Left lung (tissue), 10 donors: ENCODE data around the gene PLB1. TPM values are rescaled to one million over a fixed set of nuclear protein-coding genes. Genes with fewer than 3 reads are reported as not detected.

Experiments
- ATAC-seq: fragments of 200-7000 bp; cut with Tn5 transposase; one replicate; pipeline ENCODE4 v1.9.1; 2020; ENCODE audit warnings: moderate library complexity
- DNase-seq, 4 donors: peaks; one replicate each; pipeline ENCODE4 v3.0.0-alpha.2; 2013 to 2020
- H3K27ac ChIP-seq, 2 donors: fragments of 200-600 bp; sonication (generic) in 1 of 2; one replicate each; pipeline versions ENCODE4 v1.5.0 to v1.8.0; 2020 to 2021
- H3K27me3 ChIP-seq, 2 donors: fragments of 200-600 bp; sonication (generic) in 1 of 2; one replicate each; pipeline versions ENCODE4 v1.5.0 to v1.8.0; 2020 to 2021
- H3K36me3 ChIP-seq, 2 donors: fragments of 200-600 bp; sonication (generic) in 1 of 2; one replicate each; pipeline versions ENCODE4 v1.5.0 to v1.8.0; 2020 to 2021
- H3K4me1 ChIP-seq, 2 donors: fragments of 200-600 bp; one replicate each; pipeline ENCODE4 v1.8.0; 2021
- H3K4me3 ChIP-seq, 2 donors: fragments of 200-600 bp; sonication (generic) in 1 of 2; one replicate each; pipeline versions ENCODE4 v1.5.0 to v1.8.0; 2020 to 2021; ENCODE audit warnings: mild to moderate bottlenecking in 1 of 2
- H3K9me3 ChIP-seq, 2 donors: fragments of 200-600 bp; sonication (generic) in 1 of 2; one replicate each; pipeline versions ENCODE4 v1.5.0 to v1.8.0; 2020 to 2021
- CTCF ChIP-seq, 2 donors: fragments of 200-600 bp; sonication (generic) in 1 of 2; IDR thresholded peaks; one replicate each; pipeline versions ENCODE4 v1.5.0 to v1.8.0; 2021; ENCODE audit warnings: antibody characterized with exemption in 2 of 2
- intact Hi-C, 2 donors: fragments of 100-400 bp; cut with DNase I; formaldehyde crosslinking; loops; one replicate each; pipeline versions ENCODE4 v1.11.2 to v1.14.2; 2022
- polyA plus RNA-seq, 6 donors: library from polyadenylated mRNA; unstranded; fragments of 120-200 nt; gene quantifications; one replicate each; pipeline ENCODE4 v1.2.1, GENCODE V29; 2013; ENCODE audit not compliant: insufficient read length in 6 of 6
- total RNA-seq, 2 donors: library from RNA; stranded (reverse); fragmentation: NEBNext Ultra II Directional; extraction: Animal tissue kit (Norgen Biotek cat#: 25700); gene quantifications; one replicate each; pipeline ENCODE4 v1.2.1, GENCODE V29; 2021
- donor health status: DM: no; HTN: yes; CAD: no.
- donor health status: DM: no; HTN: no; CAD: no.

The PLB1 gene
- total and polyA plus RNA-seq, 8 donors = 0.94 to 6.8 (median 1.9) TPM

GRCh38 chr2:28522481-28522880 lies 26.6 kb downstream of the PLB1 start:
- ATAC-seq (no peak), DNase-seq (no peak)
- TF ChIP-seq CTCF (IDR thresholded peaks at IDR 0.05) = no peak
- Histone ChIP-seq H3K36me3 (no peaks in the 10 kb centered on the region), H3K27me3 (peaks cover 0 to 68% of the 10 kb centered on the region in 2 donors), H3K27ac (no peak overlapping the region), H3K9me3 (no peaks in the 10 kb centered on the region), H3K4me1 (no peaks in the 10 kb centered on the region), H3K4me3 (no peak overlapping the region)
- intact Hi-C loops = no loop called here

GRCh38 chr2:28523902-28524301 lies 28.0 kb downstream of the PLB1 start:
- H3K4me3 ChIP-seq = no peak overlapping the region
- H3K36me3 ChIP-seq = no peaks in the 10 kb centered on the region
- H3K4me1 ChIP-seq = no peaks in the 10 kb centered on the region
- peaks cover 0 to 53% of the 10 kb centered on the region in 2 donors for H3K27me3 ChIP-seq
- intact Hi-C loops = no loop called here
- H3K27ac ChIP-seq = no peak overlapping the region
- ATAC-seq = no peak
- H3K9me3 ChIP-seq = no peaks in the 10 kb centered on the region
- TF ChIP-seq CTCF (IDR thresholded peaks at IDR 0.05) = no peak
- DNase-seq = no peak

- TF ChIP-seq CTCF (IDR thresholded peaks at IDR 0.05) = no peak
- no peak overlapping the region for H3K27ac ChIP-seq
- ATAC-seq (no peak), DNase-seq (no peak)
- H3K9me3 ChIP-seq = no peaks in the 10 kb centered on the region
- intact Hi-C loops = no loop called here
- no peak overlapping the region for H3K4me3 ChIP-seq
- H3K27me3 ChIP-seq = peaks cover 0 to 45% of the 10 kb centered on the region in 2 donors
- no peaks in the 10 kb centered on the region for H3K4me1 ChIP-seq
- H3K36me3 ChIP-seq = no peaks in the 10 kb centered on the region
Observed at GRCh38 chr2:28525481-28525880, 29.6 kb downstream of the PLB1 start.

- no peaks in the 10 kb centered on the region for H3K4me1 ChIP-seq
- ATAC-seq (no peak), DNase-seq (no peak)
- no peak overlapping the region for H3K27ac ChIP-seq
- H3K9me3 ChIP-seq = no peaks in the 10 kb centered on the region
- TF ChIP-seq CTCF (IDR thresholded peaks at IDR 0.05) = no peak
- intact Hi-C loops = no loop called here
- peaks cover 0 to 39% of the 10 kb centered on the region in 2 donors for H3K27me3 ChIP-seq
- no peak overlapping the region for H3K4me3 ChIP-seq
- no peaks in the 10 kb centered on the region for H3K36me3 ChIP-seq
Observed at GRCh38 chr2:28526527-28527132, 30.8 kb downstream of the PLB1 start.

GRCh38 chr2:28527196-28527595 lies 31.3 kb downstream of the PLB1 start:
- H3K4me1 ChIP-seq = no peaks in the 10 kb centered on the region
- no peak for DNase-seq
- no peak overlapping the region for H3K27ac ChIP-seq
- no peak for ATAC-seq
- peaks cover 0 to 35% of the 10 kb centered on the region in 2 donors for H3K27me3 ChIP-seq
- intact Hi-C loops = no loop called here
- no peaks in the 10 kb centered on the region for H3K9me3 ChIP-seq
- no peaks in the 10 kb centered on the region for H3K36me3 ChIP-seq
- no peak for TF ChIP-seq CTCF (IDR thresholded peaks at IDR 0.05)
- no peak overlapping the region for H3K4me3 ChIP-seq
